Peyer's patch (tissue), 4 donors: ENCODE measurements around the gene PGAP6.

Source experiments
- CTCF ChIP-seq, 6 experiments: fragments of 450-650 bp in 4 of 6; fragments of 200-600 bp in 2 of 6; sonication (generic) in 1 of 6; IDR thresholded peaks; one replicate each; pipeline ENCODE4 v1.5.1; 2017 to 2019; ENCODE audit warnings: antibody characterized with exemption in 6 of 6, mild to moderate bottlenecking in 3 of 6, moderate library complexity in 1 of 6
- POLR2A ChIP-seq, 2 donors: fragments of 450-650 bp; IDR thresholded peaks; one replicate each; pipeline ENCODE4 v1.5.1; 2017; ENCODE audit warnings: antibody characterized with exemption in 2 of 2, mild to moderate bottlenecking in 2 of 2, moderate library complexity in 2 of 2

DNA sequence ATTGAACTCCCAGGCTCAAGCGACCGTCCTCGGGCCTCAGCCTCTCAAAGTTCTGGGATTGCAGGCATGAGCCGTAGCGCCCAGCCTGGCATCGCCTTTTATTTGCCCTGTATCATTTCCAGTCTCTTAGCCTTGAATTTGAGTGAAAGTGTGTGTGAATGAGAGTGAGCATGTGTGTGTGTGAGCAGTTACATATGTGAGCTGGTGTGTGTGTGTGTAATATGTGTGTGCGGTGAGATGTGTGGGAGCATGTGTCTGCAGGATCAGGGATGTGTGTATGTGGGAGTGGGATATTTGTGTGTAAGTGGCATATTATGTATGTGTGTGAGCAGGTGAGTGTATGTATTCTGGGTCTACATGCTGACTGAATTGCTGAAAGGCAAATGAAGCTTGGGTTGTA lies 49.1 kb upstream of the PGAP6 start:
- TF ChIP-seq POLR2A (IDR thresholded peaks at IDR 0.05), result no peak
- no peak for TF ChIP-seq CTCF (IDR thresholded peaks at IDR 0.05)
